Activated CD4-positive, alpha-beta T cell treated with anti-CD3 and anti-CD28 coated beads, Interleukin-2, amount 50 U/mL, for 24 hours (primary cell): ENCODE data around the gene NNMT.

Experiments
- DNase-seq, 2 donors: peaks; one replicate each; pipeline ENCODE4 v3.0.0-alpha.2; 2020; ENCODE audit warnings: low read depth in 1 of 2, low spot score in 1 of 2

The NNMT gene

GRCh38 chr11:114283422-114283821 lies 12.8 kb upstream of the NNMT start:
- DNase-seq = no peak

- no peak for DNase-seq
Measured at GRCh38 chr11:114284021-114284420, 12.2 kb upstream of the NNMT start.

GRCh38 chr11:114284914-114285313 lies 11.3 kb upstream of the NNMT start:
- no peak for DNase-seq

GRCh38 chr11:114285599-114285998 lies 10.6 kb upstream of the NNMT start:
- DNase-seq = no peak

GRCh38 chr11:114286229-114286628 lies 10.0 kb upstream of the NNMT start:
- DNase-seq = no peak

- DNase-seq = no peak
Measured at GRCh38 chr11:114287154-114287553, 9.0 kb upstream of the NNMT start.

- DNase-seq = no peak
Measured at GRCh38 chr11:114288136-114288535, 8.1 kb upstream of the NNMT start.

GRCh38 chr11:114289779-114290178 lies 6.4 kb upstream of the NNMT start:
- no peak for DNase-seq

- no peak for DNase-seq
Measured at GRCh38 chr11:114290503-114291235, 5.5 kb upstream of the NNMT start.

- DNase-seq = no peak
Measured at GRCh38 chr11:114291381-114291780, 4.8 kb upstream of the NNMT start.

GRCh38 chr11:114291842-114292680 lies 4.1 kb upstream of the NNMT start:
- no peak for DNase-seq

- DNase-seq = no peak
Measured at GRCh38 chr11:114293201-114293711, 2.9 kb upstream of the NNMT start.

GRCh38 chr11:114296605-114297372 lies 590 bp downstream of the NNMT start:
- no peak for DNase-seq

GRCh38 chr11:114297806-114298709 lies 1.9 kb downstream of the NNMT start:
- no peak for DNase-seq

- no peak for DNase-seq
Measured at GRCh38 chr11:114298710-114299109, 2.5 kb downstream of the NNMT start.

- no peak for DNase-seq
Measured at GRCh38 chr11:114301088-114301487, 4.9 kb downstream of the NNMT start.

GRCh38 chr11:114301927-114302326 lies 5.7 kb downstream of the NNMT start:
- no peak for DNase-seq

- DNase-seq = no peak
Measured at GRCh38 chr11:114302663-114303062, 6.5 kb downstream of the NNMT start.

GRCh38 chr11:114304065-114304464 lies 7.9 kb downstream of the NNMT start:
- DNase-seq = no peak

GRCh38 chr11:114304969-114305368 lies 8.8 kb downstream of the NNMT start:
- no peak for DNase-seq
